LNCaP clone FGC (cell line): ENCODE data around the gene LRFN3.
"Not testable (repeated sequence)": the region's sequence is repeated elsewhere in the genome, so short reads cannot be mapped to it uniquely, and the experiment has no call there.

Experiments used
- DNase-seq: peaks from one replicate; pipeline ENCODE4 v3.0.0-alpha.2; 2011; ENCODE audit warnings: low read depth
- H3K4me3 ChIP-seq: 2 replicates; pipeline ENCODE4 v1.5.1; 2011; ENCODE audit warnings: mild to moderate bottlenecking, low read depth, low read length, control low read depth
- TF ChIP-seq, protein P1 (sequence below): IDR thresholded peaks from 2 replicates; pipeline ENCODE4 v1.5.1; 2012; ENCODE audit warnings: mild to moderate bottlenecking; ENCODE audit not compliant: control insufficient read depth, insufficient read depth; ENCODE audit errors: extremely low read depth

Gene LRFN3

GRCh38 chr19:35935911-35936737 lies at the start of gene LRFN3:
Gene LRFN3, plus strand, starts transcription at chr19:35936374. Its CDS starts 3,052 bp downstream, at chr19:35939426.
- peak; percentile 33 for DNase-seq
- TF ChIP-seq, protein P1, sequence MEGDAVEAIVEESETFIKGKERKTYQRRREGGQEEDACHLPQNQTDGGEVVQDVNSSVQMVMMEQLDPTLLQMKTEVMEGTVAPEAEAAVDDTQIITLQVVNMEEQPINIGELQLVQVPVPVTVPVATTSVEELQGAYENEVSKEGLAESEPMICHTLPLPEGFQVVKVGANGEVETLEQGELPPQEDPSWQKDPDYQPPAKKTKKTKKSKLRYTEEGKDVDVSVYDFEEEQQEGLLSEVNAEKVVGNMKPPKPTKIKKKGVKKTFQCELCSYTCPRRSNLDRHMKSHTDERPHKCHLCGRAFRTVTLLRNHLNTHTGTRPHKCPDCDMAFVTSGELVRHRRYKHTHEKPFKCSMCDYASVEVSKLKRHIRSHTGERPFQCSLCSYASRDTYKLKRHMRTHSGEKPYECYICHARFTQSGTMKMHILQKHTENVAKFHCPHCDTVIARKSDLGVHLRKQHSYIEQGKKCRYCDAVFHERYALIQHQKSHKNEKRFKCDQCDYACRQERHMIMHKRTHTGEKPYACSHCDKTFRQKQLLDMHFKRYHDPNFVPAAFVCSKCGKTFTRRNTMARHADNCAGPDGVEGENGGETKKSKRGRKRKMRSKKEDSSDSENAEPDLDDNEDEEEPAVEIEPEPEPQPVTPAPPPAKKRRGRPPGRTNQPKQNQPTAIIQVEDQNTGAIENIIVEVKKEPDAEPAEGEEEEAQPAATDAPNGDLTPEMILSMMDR: no peak
- H3K4me3 ChIP-seq: peak within 1 kb of the TSS; percentile 69

GRCh38 chr19:35887197-35887596 lies 49.0 kb upstream of the LRFN3 start:
- TF ChIP-seq, protein P1: no peak
- DNase-seq: no peak
- H3K4me3 ChIP-seq: no peak overlapping the region

DNA sequence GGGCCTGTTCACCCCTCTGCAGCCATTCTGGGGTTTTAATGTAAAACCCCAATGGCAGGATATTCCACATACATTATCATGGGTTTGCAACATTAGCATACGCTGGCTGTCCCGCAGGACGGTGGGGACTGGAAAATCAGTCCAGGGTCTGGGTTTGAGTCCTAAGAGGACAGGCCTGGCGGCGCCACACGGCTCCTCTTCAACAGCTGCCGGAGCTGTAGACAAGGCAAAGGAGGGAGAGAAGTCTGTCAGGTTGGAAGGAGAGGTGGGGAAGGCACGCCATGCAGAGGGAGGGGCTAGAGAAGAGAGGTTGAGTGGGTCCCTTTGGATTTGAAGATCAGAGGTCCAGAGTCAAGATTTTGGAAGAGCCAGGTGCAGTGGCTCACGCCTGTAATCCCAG lies 47.8 kb upstream of the LRFN3 start:
- TF ChIP-seq, protein P1: no peak
- H3K4me3 ChIP-seq: no peak overlapping the region

GRCh38 chr19:35889370-35890112 lies 46.6 kb upstream of the LRFN3 start:
- no peak for DNase-seq
- TF ChIP-seq, protein P1: no peak
- no peak overlapping the region for H3K4me3 ChIP-seq

More for the DNA sequence above, 47.8 kb upstream of the LRFN3 start:
- no peak for DNase-seq

- TF ChIP-seq, protein P1: no peak
- H3K4me3 ChIP-seq: no peak overlapping the region
- DNase-seq: no peak
These were observed 46.0 kb upstream of the LRFN3 start for GRCh38 chr19:35890113-35890650.

GRCh38 chr19:35891819-35892218 lies 44.4 kb upstream of the LRFN3 start:
- not testable (repeated sequence) for DNase-seq

DNA sequence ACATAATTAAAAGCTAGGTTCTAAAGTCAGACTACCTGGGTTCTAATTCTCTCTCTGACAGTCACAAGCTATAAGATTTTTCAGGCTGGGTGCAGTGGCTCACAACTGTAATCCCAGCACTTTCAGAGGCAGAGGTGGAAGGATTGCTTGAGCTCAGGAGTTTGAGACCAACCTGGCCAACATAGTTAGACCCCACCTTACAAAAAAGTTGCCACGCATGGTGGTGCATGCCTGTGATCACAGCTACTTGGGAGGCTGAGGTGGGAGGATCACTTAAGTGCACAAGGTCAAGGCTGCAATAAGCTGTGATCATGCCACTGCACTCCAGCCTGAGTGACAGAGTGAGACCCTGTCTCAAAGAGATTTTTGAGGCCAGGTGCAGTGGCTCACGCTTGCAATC lies 41.8 kb upstream of the LRFN3 start:
- no peak overlapping the region for H3K4me3 ChIP-seq
- TF ChIP-seq, protein P1: no peak
- DNase-seq: no peak

More at GRCh38 chr19:35891819-35892218, 44.4 kb upstream of the LRFN3 start:
- not testable (repeated sequence) for H3K4me3 ChIP-seq
